Endothelial cell of umbilical vein (primary cell): ENCODE data around the gene ABCA10. TPM values are rescaled to one million over a fixed set of nuclear protein-coding genes. Genes with fewer than 3 reads are reported as not detected.

Source experiments
- BruUV-seq: library from RNA; stranded (reverse); fragments of 400-500 nt; replicated peaks from 2 replicates; lab custom pipeline; 2021; lab: Mats Ljungman, UMichigan
- CTCF ChIA-PET: fragments of 300-600, 350-600 bp; sonication (Branson Sonifier 250); formaldehyde crosslinking; loops from one replicate; lab custom pipeline; 2021; ENCODE audit warnings: antibody characterized with exemption, inconsistent platforms; lab: Charles Lee
- POLR2A ChIA-PET: fragments of 300-600, 350-600 bp; sonication (Branson Sonifier 250); formaldehyde crosslinking; loops from one replicate; lab custom pipeline; 2021; ENCODE audit warnings: antibody characterized with exemption, inconsistent platforms; lab: Charles Lee
- DNase-seq: peaks from one replicate; pipeline ENCODE4 v3.0.0-alpha.2; 2011; ENCODE audit warnings: low read depth, low spot score
- FAIRE-seq: peaks from 2 replicates; lab custom pipeline; 2011; peaks lifted over from hg19 to GRCh38; lab: Jason Lieb, UNC
- H2AFZ ChIP-seq: 2 replicates; pipeline ENCODE4 v1.6.0; 2012; ENCODE audit warnings: low read depth, low read length, control low read depth, inconsistent platforms
- H3K27ac ChIP-seq: 2 replicates; pipeline ENCODE4 v1.5.1; 2011; ENCODE audit warnings: low read depth, mild to moderate bottlenecking, control low read depth, low read length, moderate library complexity; ENCODE audit not compliant: insufficient read depth
- H3K27me3 ChIP-seq, 2 experiments: 2 replicates each; pipeline versions ENCODE4 v1.6.0 to v1.6.1; 2011; ENCODE audit warnings: low read length in 2 of 2, mixed read lengths in 1 of 2; ENCODE audit not compliant: control insufficient read depth in 2 of 2, insufficient read depth in 2 of 2
- H3K36me3 ChIP-seq, 2 experiments: 2 replicates in 1 of 2; 3 replicates in 1 of 2; pipeline ENCODE4 v1.5.1; 2011; ENCODE audit warnings: low read length in 2 of 2, mild to moderate bottlenecking in 1 of 2, moderate library complexity in 1 of 2; ENCODE audit not compliant: control insufficient read depth in 2 of 2, insufficient read depth in 2 of 2; ENCODE audit errors: extremely low read depth in 1 of 2
- H3K4me1 ChIP-seq: 3 replicates; pipeline ENCODE4 v1.5.1; 2011; ENCODE audit warnings: mild to moderate bottlenecking, low read length; ENCODE audit not compliant: control insufficient read depth, insufficient read depth; ENCODE audit errors: extremely low read depth
- H3K4me2 ChIP-seq: 2 replicates; pipeline ENCODE4 v1.6.1; 2011; ENCODE audit warnings: low read length, control low read depth, mixed read lengths; ENCODE audit not compliant: insufficient read depth
- H3K4me3 ChIP-seq, 3 experiments: fragments of 200-600 bp in 1 of 3; sonication (generic), shearing (Covaris generic) in 1 of 3; replicated peaks in 1 of 3; 2 replicates each; pipeline ENCODE4 v1.5.1; 2011 to 2016; ENCODE audit warnings: control low read depth in 3 of 3, low read length in 3 of 3, mild to moderate bottlenecking in 2 of 3, inconsistent platforms in 1 of 3, low read depth in 1 of 3, moderate library complexity in 1 of 3; ENCODE audit not compliant: insufficient read depth in 1 of 3
- H3K79me2 ChIP-seq: 2 replicates; pipeline ENCODE4 v1.6.0; 2012; ENCODE audit warnings: low read length, inconsistent platforms; ENCODE audit not compliant: control insufficient read depth, insufficient read depth
- H3K9ac ChIP-seq: replicated peaks from 2 replicates; pipeline ENCODE3; 2011; ENCODE audit warnings: low read length, control low read depth; ENCODE audit not compliant: insufficient read depth; ENCODE audit errors: extremely low read depth
- H3K9me1 ChIP-seq: replicated peaks from 3 replicates; pipeline ENCODE4 v1.6.0; 2011; ENCODE audit warnings: mild to moderate bottlenecking, low read length; ENCODE audit not compliant: control insufficient read depth, insufficient read depth; ENCODE audit errors: extremely low read depth
- H3K9me3 ChIP-seq: replicated peaks from 2 replicates; pipeline ENCODE4 v1.5.1; 2012; ENCODE audit warnings: low read length, inconsistent platforms; ENCODE audit not compliant: control insufficient read depth, insufficient read depth
- H4K20me1 ChIP-seq: replicated peaks from 2 replicates; pipeline ENCODE3; 2011; ENCODE audit warnings: mild to moderate bottlenecking, low read length; ENCODE audit not compliant: control insufficient read depth, insufficient read depth; ENCODE audit errors: extremely low read depth
- EZH2 ChIP-seq: IDR thresholded peaks from 2 replicates; pipeline ENCODE4 v1.6.1; 2012; ENCODE audit warnings: borderline replicate concordance, low read depth, mild to moderate bottlenecking, moderate library complexity, low read length, inconsistent platforms; ENCODE audit not compliant: severe bottlenecking
- FOS ChIP-seq: IDR thresholded peaks from 2 replicates; pipeline ENCODE4 v1.6.1; 2011; ENCODE audit warnings: mild to moderate bottlenecking, low read length, moderate library complexity, borderline replicate concordance; ENCODE audit not compliant: insufficient read depth
- GATA2 ChIP-seq: IDR thresholded peaks from 2 replicates; pipeline ENCODE4 v1.7.0; 2011; ENCODE audit warnings: low read depth, mild to moderate bottlenecking, moderate library complexity, mixed read lengths, low read length; ENCODE audit not compliant: insufficient read length, insufficient read depth
- JUN ChIP-seq: IDR thresholded peaks from 2 replicates; pipeline ENCODE4 v1.6.1; 2011; ENCODE audit warnings: borderline replicate concordance, low read depth; ENCODE audit not compliant: insufficient read length, insufficient read depth
- MYC ChIP-seq: IDR thresholded peaks from one replicate; pipeline ENCODE4 v1.6.1; 2011; ENCODE audit warnings: mild to moderate bottlenecking, low read depth, low read length
- POLR2A ChIP-seq: IDR thresholded peaks from 2 replicates; pipeline ENCODE4 v1.6.1; 2012; ENCODE audit warnings: low read depth, mild to moderate bottlenecking, control low read depth, low read length
- POLR2AphosphoS5 ChIP-seq: IDR thresholded peaks from 2 replicates; pipeline ENCODE4 v1.6.1; 2012; ENCODE audit warnings: low read depth, mild to moderate bottlenecking, control low read depth, low read length, moderate library complexity; ENCODE audit not compliant: insufficient read depth
- dilution Hi-C: fragments of 300-500 bp; cut with MboI; formaldehyde crosslinking; loops from one replicate; pipeline ENCODE4 v1.15.0; 2019; ENCODE audit warnings: low sequenced_read_pairs; ENCODE audit not compliant: extremely low pct_ligation_motif_present
- intact Hi-C: fragments of 100-400 bp; cut with micrococcal nuclease; formaldehyde crosslinking; loops from one replicate; pipeline ENCODE4 v1.10.0; 2022
- polyA plus RNA-seq, 4 experiments: library from polyadenylated mRNA; depleted of rRNA in 3 of 4; stranded (reverse) in 3 of 4; unstranded in 1 of 4; fragments of >200 nt; gene quantifications; 2 replicates each; pipeline versions ENCODE4 v1.2.1 to v1.2.3, GENCODE V29; 2011 to 2012; ENCODE audit warnings: missing spikeins in 1 of 4
- total RNA-seq: library from RNA; stranded (reverse); gene quantifications from 2 replicates; pipeline ENCODE4 v1.2.3, GENCODE V29; 2021
- TF ChIP-seq, protein P1 (sequence below), 2 donors: IDR thresholded peaks; 1 replicate in 1 of 2; 2 replicates in 1 of 2; pipeline ENCODE4 v1.5.1; 2011; ENCODE audit warnings: low read length in 2 of 2, mild to moderate bottlenecking in 2 of 2, moderate library complexity in 2 of 2, control low read depth in 1 of 2, inconsistent platforms in 1 of 2, low read depth in 1 of 2; ENCODE audit not compliant: insufficient read depth in 1 of 2; ENCODE audit errors: extremely low read depth in 1 of 2
- TF ChIP-seq, protein P2 (sequence below): IDR thresholded peaks from 2 replicates; pipeline ENCODE4 v1.6.1; 2011; ENCODE audit not compliant: insufficient read depth, insufficient read length

Gene ABCA10
- total and polyA plus RNA-seq, 2 donors (not counting 3 experiments of a cell fraction or from before 2014, with no cell fraction given): 0.22 to 2.1 TPM

DNA sequence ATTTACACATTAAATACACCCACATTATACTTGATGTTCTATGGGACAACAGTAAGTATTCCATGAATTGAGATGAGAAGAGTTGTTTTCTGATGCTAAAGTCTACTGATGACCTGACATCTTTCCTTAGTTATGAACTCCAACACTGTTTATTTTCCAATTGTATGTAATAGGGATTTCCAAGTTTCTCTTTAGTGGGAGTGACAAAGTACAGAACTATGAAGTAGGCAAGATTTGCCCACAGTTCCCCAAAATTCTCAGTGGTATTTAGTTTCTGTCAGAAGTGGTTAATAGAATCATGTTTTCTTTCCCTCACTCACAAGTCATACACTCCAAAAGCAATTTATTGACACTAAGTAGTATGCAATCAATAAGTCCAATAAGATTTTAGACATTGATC, 64.4 kb downstream of the ABCA10 start:
- H3K9me3 ChIP-seq: no peaks in the 10 kb centered on the region
- FAIRE-seq (no peak), DNase-seq (no peak)
- no peak overlapping the region for H3K9ac ChIP-seq
- no peak overlapping the region for H3K27ac ChIP-seq
- H3K4me3 ChIP-seq: no peak overlapping the region
- H3K27me3 ChIP-seq: no peaks in the 10 kb centered on the region
- intact Hi-C loops: no loop called here
- H2AFZ ChIP-seq: no peak overlapping the region
- dilution Hi-C loops: no loop called here
- no peak for TF ChIP-seq EZH2
- TF ChIP-seq GATA2: no peak
- TF ChIP-seq, protein P1, sequence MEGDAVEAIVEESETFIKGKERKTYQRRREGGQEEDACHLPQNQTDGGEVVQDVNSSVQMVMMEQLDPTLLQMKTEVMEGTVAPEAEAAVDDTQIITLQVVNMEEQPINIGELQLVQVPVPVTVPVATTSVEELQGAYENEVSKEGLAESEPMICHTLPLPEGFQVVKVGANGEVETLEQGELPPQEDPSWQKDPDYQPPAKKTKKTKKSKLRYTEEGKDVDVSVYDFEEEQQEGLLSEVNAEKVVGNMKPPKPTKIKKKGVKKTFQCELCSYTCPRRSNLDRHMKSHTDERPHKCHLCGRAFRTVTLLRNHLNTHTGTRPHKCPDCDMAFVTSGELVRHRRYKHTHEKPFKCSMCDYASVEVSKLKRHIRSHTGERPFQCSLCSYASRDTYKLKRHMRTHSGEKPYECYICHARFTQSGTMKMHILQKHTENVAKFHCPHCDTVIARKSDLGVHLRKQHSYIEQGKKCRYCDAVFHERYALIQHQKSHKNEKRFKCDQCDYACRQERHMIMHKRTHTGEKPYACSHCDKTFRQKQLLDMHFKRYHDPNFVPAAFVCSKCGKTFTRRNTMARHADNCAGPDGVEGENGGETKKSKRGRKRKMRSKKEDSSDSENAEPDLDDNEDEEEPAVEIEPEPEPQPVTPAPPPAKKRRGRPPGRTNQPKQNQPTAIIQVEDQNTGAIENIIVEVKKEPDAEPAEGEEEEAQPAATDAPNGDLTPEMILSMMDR (IDR thresholded peaks at IDR 0.05; ENCODE audit: extremely low read depth in 1 of 2, insufficient read depth in 1 of 2, low read depth in 1 of 2, low read length in 2 of 2): no peak
- TF ChIP-seq POLR2A: no peak
- TF ChIP-seq JUN: no peak
- no peak for TF ChIP-seq FOS
- TF ChIP-seq, protein P2, sequence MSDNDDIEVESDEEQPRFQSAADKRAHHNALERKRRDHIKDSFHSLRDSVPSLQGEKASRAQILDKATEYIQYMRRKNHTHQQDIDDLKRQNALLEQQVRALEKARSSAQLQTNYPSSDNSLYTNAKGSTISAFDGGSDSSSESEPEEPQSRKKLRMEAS: no peak
- TF ChIP-seq MYC: no peak
- TF ChIP-seq POLR2AphosphoS5: no peak
- H3K4me2 ChIP-seq: no peak overlapping the region
- no peaks in the 10 kb centered on the region for H3K9me1 ChIP-seq
- no TSS peak for BruUV-seq
- H3K79me2 ChIP-seq: no peaks in the 10 kb centered on the region
- H3K4me1 ChIP-seq: no peaks in the 10 kb centered on the region
- H4K20me1 ChIP-seq: no peaks in the 10 kb centered on the region
- CTCF ChIA-PET: no interaction called here
- H3K36me3 ChIP-seq: no peaks in the 10 kb centered on the region
- POLR2A ChIA-PET: no interaction called here
